ENCODE results near the gene SLC43A2. TPM values are rescaled to one million over a fixed set of nuclear protein-coding genes. Genes with fewer than 3 reads are reported as not detected.

The SLC43A2 gene
- polyA plus RNA-seq, 1 donor (not counting 4 experiments of a cell fraction or from before 2014, with no cell fraction given) = 12.7 TPM

GRCh38 chr17:1541367-1541904, 87.2 kb downstream of the SLC43A2 start:
- peaks cover 25 to 30% of the 10 kb centered on the region in 2 experiments for H3K36me3 ChIP-seq (ENCODE audit: control insufficient read depth in 2 of 2, extremely low read depth in 1 of 2, insufficient read depth in 2 of 2, low read length in 2 of 2)
- H2AFZ ChIP-seq (ENCODE audit: control insufficient read depth, low read length) = no peak overlapping the region
- no peak overlapping the region for H3K4me3 ChIP-seq (ENCODE audit: control insufficient read depth in 2 of 3, extremely low read depth in 1 of 3, insufficient read depth in 2 of 3, low read depth in 1 of 3, low read length in 3 of 3)
- H3K27me3 ChIP-seq (ENCODE audit: control insufficient read depth, extremely low read depth, insufficient read depth, low read length) = no peaks in the 10 kb centered on the region
- TF ChIP-seq EZH2 (IDR thresholded peaks at IDR 0.05; ENCODE audit: low read length) (no peak), CTCF (optimal IDR thresholded peaks at IDR 0.05 in 1 of 3, IDR thresholded peaks at IDR 0.05 in 1 of 3, conservative IDR thresholded peaks at IDR 0.05 in 1 of 3; ENCODE audit: extremely low read depth in 1 of 3, insufficient read depth in 2 of 3, low read length in 3 of 3) (no peak)
- dilution Hi-C loops (cut with MboI; ENCODE audit: extremely low pct_ligation_motif_present, low sequenced_read_pairs) = no loop called here
- H3K4me1 ChIP-seq (ENCODE audit: control insufficient read depth, extremely low read depth, insufficient read depth, low read length) = peaks cover 14% of the 10 kb centered on the region
- peaks cover 2% of the 10 kb centered on the region for H3K9me1 ChIP-seq (ENCODE audit: control insufficient read depth, extremely low read depth, insufficient read depth, low read length)
- no peak overlapping the region for H3K27ac ChIP-seq (ENCODE audit: control insufficient read depth, insufficient read depth, low read length)
- no peaks in the 10 kb centered on the region for H3K79me2 ChIP-seq (ENCODE audit: control insufficient read depth, insufficient read depth, low read length)
- DNase-seq (ENCODE audit: low read depth, low spot score) = no peak
- FAIRE-seq = no peak
- H3K9me3 ChIP-seq (ENCODE audit: control insufficient read depth, low read depth, low read length) = no peaks in the 10 kb centered on the region
- H3K4me2 ChIP-seq (ENCODE audit: control insufficient read depth, extremely low read depth, insufficient read depth, low read depth, low read length) = no peak overlapping the region
- H3K9ac ChIP-seq (ENCODE audit: control insufficient read depth, extremely low read depth, insufficient read depth, low read length) = no peak overlapping the region
- H4K20me1 ChIP-seq (ENCODE audit: control insufficient read depth, extremely low read depth, insufficient read depth, low read length) = no peaks in the 10 kb centered on the region

- peaks cover 29 to 36% of the 10 kb centered on the region in 2 experiments for H3K36me3 ChIP-seq (ENCODE audit: control insufficient read depth in 2 of 2, extremely low read depth in 1 of 2, insufficient read depth in 2 of 2, low read length in 2 of 2)
- no peaks in the 10 kb centered on the region for H3K27me3 ChIP-seq (ENCODE audit: control insufficient read depth, extremely low read depth, insufficient read depth, low read length)
- H3K9me1 ChIP-seq (ENCODE audit: control insufficient read depth, extremely low read depth, insufficient read depth, low read length) = no peaks in the 10 kb centered on the region
- DNase-seq (ENCODE audit: low read depth, low spot score) = no peak
- no peaks in the 10 kb centered on the region for H4K20me1 ChIP-seq (ENCODE audit: control insufficient read depth, extremely low read depth, insufficient read depth, low read length)
- no peaks in the 10 kb centered on the region for H3K79me2 ChIP-seq (ENCODE audit: control insufficient read depth, insufficient read depth, low read length)
- dilution Hi-C loops (cut with MboI; ENCODE audit: extremely low pct_ligation_motif_present, low sequenced_read_pairs) = no loop called here
- no peaks in the 10 kb centered on the region for H3K9me3 ChIP-seq (ENCODE audit: control insufficient read depth, low read depth, low read length)
- no peak overlapping the region for H3K27ac ChIP-seq (ENCODE audit: control insufficient read depth, insufficient read depth, low read length)
- TF ChIP-seq EZH2 (IDR thresholded peaks at IDR 0.05; ENCODE audit: low read length) (no peak), CTCF (optimal IDR thresholded peaks at IDR 0.05 in 1 of 3, IDR thresholded peaks at IDR 0.05 in 1 of 3, conservative IDR thresholded peaks at IDR 0.05 in 1 of 3; ENCODE audit: extremely low read depth in 1 of 3, insufficient read depth in 2 of 3, low read length in 3 of 3) (no peak)
- H3K9ac ChIP-seq (ENCODE audit: control insufficient read depth, extremely low read depth, insufficient read depth, low read length) = no peak overlapping the region
- FAIRE-seq = no peak
- no peak overlapping the region for H3K4me2 ChIP-seq (ENCODE audit: control insufficient read depth, extremely low read depth, insufficient read depth, low read depth, low read length)
- H3K4me1 ChIP-seq (ENCODE audit: control insufficient read depth, extremely low read depth, insufficient read depth, low read length) = no peaks in the 10 kb centered on the region
- H3K4me3 ChIP-seq (ENCODE audit: control insufficient read depth in 2 of 3, extremely low read depth in 1 of 3, insufficient read depth in 2 of 3, low read depth in 1 of 3, low read length in 3 of 3) = no peak overlapping the region
- no peak overlapping the region for H2AFZ ChIP-seq (ENCODE audit: control insufficient read depth, low read length)
Observed at GRCh38 chr17:1539811-1540210, 88.8 kb downstream of the SLC43A2 start.
